Measurements from ENCODE around the gene OR51B4. TPM values are rescaled to one million over a fixed set of nuclear protein-coding genes. Genes with fewer than 3 reads are reported as not detected.

OR51B4 gene
- total and polyA plus RNA-seq, 2 of the 13 experiments (the other 11 are each of a cell fraction or from before 2014, with no cell fraction given) = 0.11 to 0.33 TPM

DNA sequence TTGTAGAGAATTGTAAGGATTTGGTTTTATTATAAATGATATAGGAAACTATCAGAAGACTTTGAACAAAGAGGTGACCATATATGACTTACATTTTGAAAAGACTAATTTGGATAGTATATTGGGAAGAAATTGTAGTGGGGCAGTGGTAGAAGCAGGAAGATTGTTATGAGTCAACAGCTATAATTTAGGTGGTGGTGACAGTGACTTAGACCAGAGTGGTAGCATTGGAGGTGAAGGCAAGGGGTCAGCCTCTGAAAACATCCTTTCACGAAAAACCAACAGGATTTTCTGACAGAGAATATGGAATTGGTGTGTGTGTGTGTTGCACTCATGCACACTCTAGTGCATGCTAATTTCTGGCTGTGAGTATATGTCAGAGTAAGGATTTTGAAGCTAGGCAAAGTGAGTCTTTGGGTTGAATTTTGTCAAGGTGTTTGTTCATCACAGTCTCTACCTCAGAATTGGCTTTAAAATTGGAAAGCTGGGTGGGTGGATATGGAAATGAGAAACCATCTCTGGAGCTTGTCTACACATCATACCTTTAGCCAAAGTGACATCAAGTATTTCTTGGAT lies 23.9 kb downstream of the OR51B4 start:
- 0% methylated on average over 1 of the region's 1 CpG for WGBS (ENCODE audit: low lambda C conversion rate)
- ATAC-seq (no peak), FAIRE-seq (no peak), DNase-seq (ENCODE audit: low spot score) (no peak)
- Histone ChIP-seq H4K20me1 (ENCODE audit: insufficient read depth, low read length) (no peaks in the 10 kb centered on the region), H3K4me3 (replicated peaks in 1 of 3; ENCODE audit: insufficient read depth in 1 of 3, low read depth in 2 of 3, low read length in 3 of 3) (no peak overlapping the region), H3K9ac (ENCODE audit: insufficient read depth, low read depth, low read length) (no peak overlapping the region), H3K9me3 (ENCODE audit: low read length) (no peaks in the 10 kb centered on the region), H3K4me1 (ENCODE audit: insufficient read depth, low read length) (no peaks in the 10 kb centered on the region), H3K27ac (ENCODE audit: extremely low read length, insufficient read depth, low read length) (no peak overlapping the region), H3K79me2 (ENCODE audit: insufficient read depth, low read length) (no peaks in the 10 kb centered on the region), H2AFZ (ENCODE audit: low read length) (no peak overlapping the region), H3K27me3 (ENCODE audit: control insufficient read depth in 1 of 2, insufficient read depth in 2 of 2, low read length in 2 of 2) (no peaks in the 10 kb centered on the region), H3K4me2 (ENCODE audit: low read depth, low read length) (no peak overlapping the region), H3K36me3 (replicated peaks in 1 of 2; ENCODE audit: control insufficient read depth in 1 of 2, insufficient read depth in 2 of 2, low read length in 2 of 2) (no peaks in the 10 kb centered on the region)
- POLR2A ChIA-PET = no interaction called here
- in situ Hi-C loops (cut with HindIII; ENCODE audit: extremely low pct_ligation_motif_present, low pct_unique_long_range_greater_than_20kb) (no loop called here), intact Hi-C loops (cut with micrococcal nuclease; ENCODE audit: unreplicated experiment) (no loop called here)
- no peak for TF ChIP-seq ZNF292 (CRISPR knock-in tag; IDR thresholded peaks at IDR 0.05; ENCODE audit: borderline replicate concordance, low read depth)
- TF ChIP-seq NR2F2 (IDR thresholded peaks at IDR 0.05; ENCODE audit: borderline replicate concordance, low read depth) = no peak
- TF ChIP-seq ZFX (CRISPR knock-in tag; IDR thresholded peaks at IDR 0.05; ENCODE audit: low read depth) = no peak
- TF ChIP-seq ZNF343 (CRISPR knock-in tag; IDR thresholded peaks at IDR 0.05) = no peak
- no peak for TF ChIP-seq ZNF672 (CRISPR knock-in tag; IDR thresholded peaks at IDR 0.05)
- TF ChIP-seq ZSCAN20 (CRISPR knock-in tag; IDR thresholded peaks at IDR 0.05; ENCODE audit: borderline replicate concordance) = no peak
- no TSS peak for BruUV-seq (replicated peaks)
- CTCF ChIA-PET (ENCODE audit: low intra/inter-chr PET ratio, low total read pairs) = no interaction called here

DNA sequence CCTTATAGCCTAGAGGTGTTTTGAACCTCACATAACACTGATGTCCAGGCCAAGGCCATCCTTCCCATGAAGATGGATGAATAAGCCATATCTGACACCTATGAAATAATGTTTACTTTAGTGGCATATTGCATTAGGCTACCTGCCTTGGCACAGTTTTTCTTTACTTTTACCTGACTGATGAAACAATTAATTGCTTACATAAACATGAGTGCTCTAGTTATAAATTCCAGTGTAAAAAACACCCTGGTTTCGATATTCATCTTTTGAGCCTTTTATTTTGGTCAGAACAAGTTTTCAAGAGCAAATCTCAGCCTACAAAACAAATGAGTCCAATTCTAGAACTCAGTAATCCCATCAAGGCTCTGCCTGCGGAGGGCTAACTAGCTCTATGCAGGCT lies 25.0 kb downstream of the OR51B4 start:
- Histone ChIP-seq H3K9ac (ENCODE audit: insufficient read depth, low read depth, low read length) (no peak overlapping the region), H4K20me1 (ENCODE audit: insufficient read depth, low read length) (no peaks in the 10 kb centered on the region), H3K9me3 (ENCODE audit: low read length) (no peaks in the 10 kb centered on the region), H3K4me3 (replicated peaks in 1 of 3; ENCODE audit: insufficient read depth in 1 of 3, low read depth in 2 of 3, low read length in 3 of 3) (no peak overlapping the region), H3K4me1 (ENCODE audit: insufficient read depth, low read length) (no peaks in the 10 kb centered on the region), H3K4me2 (ENCODE audit: low read depth, low read length) (no peak overlapping the region), H2AFZ (ENCODE audit: low read length) (no peak overlapping the region), H3K27me3 (ENCODE audit: control insufficient read depth in 1 of 2, insufficient read depth in 2 of 2, low read length in 2 of 2) (no peaks in the 10 kb centered on the region), H3K79me2 (ENCODE audit: insufficient read depth, low read length) (no peaks in the 10 kb centered on the region), H3K27ac (ENCODE audit: extremely low read length, insufficient read depth, low read length) (no peak overlapping the region), H3K36me3 (replicated peaks in 1 of 2; ENCODE audit: control insufficient read depth in 1 of 2, insufficient read depth in 2 of 2, low read length in 2 of 2) (no peaks in the 10 kb centered on the region)
- CTCF ChIA-PET (ENCODE audit: low intra/inter-chr PET ratio, low total read pairs) = no interaction called here
- POLR2A ChIA-PET = no interaction called here
- no peak for FAIRE-seq
- 6% methylated on average over 2 of the region's 2 CpGs for WGBS (ENCODE audit: low lambda C conversion rate)
- no TSS peak for BruUV-seq (replicated peaks)
- intact Hi-C loops (cut with micrococcal nuclease; ENCODE audit: unreplicated experiment) = no loop called here
- no peak for TF ChIP-seq GTF2F1 (IDR thresholded peaks at IDR 0.05; ENCODE audit: low read length)
- TF ChIP-seq, protein P1, sequence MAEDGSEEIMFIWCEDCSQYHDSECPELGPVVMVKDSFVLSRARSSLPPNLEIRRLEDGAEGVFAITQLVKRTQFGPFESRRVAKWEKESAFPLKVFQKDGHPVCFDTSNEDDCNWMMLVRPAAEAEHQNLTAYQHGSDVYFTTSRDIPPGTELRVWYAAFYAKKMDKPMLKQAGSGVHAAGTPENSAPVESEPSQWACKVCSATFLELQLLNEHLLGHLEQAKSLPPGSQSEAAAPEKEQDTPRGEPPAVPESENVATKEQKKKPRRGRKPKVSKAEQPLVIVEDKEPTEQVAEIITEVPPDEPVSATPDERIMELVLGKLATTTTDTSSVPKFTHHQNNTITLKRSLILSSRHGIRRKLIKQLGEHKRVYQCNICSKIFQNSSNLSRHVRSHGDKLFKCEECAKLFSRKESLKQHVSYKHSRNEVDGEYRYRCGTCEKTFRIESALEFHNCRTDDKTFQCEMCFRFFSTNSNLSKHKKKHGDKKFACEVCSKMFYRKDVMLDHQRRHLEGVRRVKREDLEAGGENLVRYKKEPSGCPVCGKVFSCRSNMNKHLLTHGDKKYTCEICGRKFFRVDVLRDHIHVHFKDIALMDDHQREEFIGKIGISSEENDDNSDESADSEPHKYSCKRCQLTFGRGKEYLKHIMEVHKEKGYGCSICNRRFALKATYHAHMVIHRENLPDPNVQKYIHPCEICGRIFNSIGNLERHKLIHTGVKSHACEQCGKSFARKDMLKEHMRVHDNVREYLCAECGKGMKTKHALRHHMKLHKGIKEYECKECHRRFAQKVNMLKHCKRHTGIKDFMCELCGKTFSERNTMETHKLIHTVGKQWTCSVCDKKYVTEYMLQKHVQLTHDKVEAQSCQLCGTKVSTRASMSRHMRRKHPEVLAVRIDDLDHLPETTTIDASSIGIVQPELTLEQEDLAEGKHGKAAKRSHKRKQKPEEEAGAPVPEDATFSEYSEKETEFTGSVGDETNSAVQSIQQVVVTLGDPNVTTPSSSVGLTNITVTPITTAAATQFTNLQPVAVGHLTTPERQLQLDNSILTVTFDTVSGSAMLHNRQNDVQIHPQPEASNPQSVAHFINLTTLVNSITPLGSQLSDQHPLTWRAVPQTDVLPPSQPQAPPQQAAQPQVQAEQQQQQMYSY (CRISPR knock-in tag; IDR thresholded peaks at IDR 0.05) = no peak
- no peak for TF ChIP-seq CBX1 (IDR thresholded peaks at IDR 0.05; ENCODE audit: low read depth)
- TF ChIP-seq ZNF530 (CRISPR knock-in tag; IDR thresholded peaks at IDR 0.05; ENCODE audit: low read depth) = no peak
- no peak for TF ChIP-seq RARG (CRISPR knock-in tag; IDR thresholded peaks at IDR 0.05; ENCODE audit: low read depth)
- ATAC-seq = no peak
- in situ Hi-C loops (cut with HindIII; ENCODE audit: extremely low pct_ligation_motif_present, low pct_unique_long_range_greater_than_20kb) = no loop called here
- no peak for DNase-seq (ENCODE audit: low spot score)

Data from HepG2 (cell line).